Lower leg skin (tissue), 3 donors: ENCODE results near the gene POLG2.

Experiments used
- POLR2A ChIP-seq, 2 donors: fragments of 450-650 bp; IDR thresholded peaks; one replicate each; pipeline ENCODE4 v1.6.1; 2016 to 2017; ENCODE audit warnings: antibody characterized with exemption in 2 of 2, mild to moderate bottlenecking in 1 of 2, moderate library complexity in 1 of 2
- TF ChIP-seq, protein P1 (sequence below), 3 donors: fragments of 450-650 bp; IDR thresholded peaks; one replicate each; pipeline ENCODE4 v1.5.1; 2016; ENCODE audit warnings: antibody characterized with exemption in 3 of 3, mild to moderate bottlenecking in 3 of 3, moderate library complexity in 2 of 3

GRCh38 chr17:64459284-64459747 is 37.5 kb downstream of the POLG2 start:
- TF ChIP-seq, protein P1, sequence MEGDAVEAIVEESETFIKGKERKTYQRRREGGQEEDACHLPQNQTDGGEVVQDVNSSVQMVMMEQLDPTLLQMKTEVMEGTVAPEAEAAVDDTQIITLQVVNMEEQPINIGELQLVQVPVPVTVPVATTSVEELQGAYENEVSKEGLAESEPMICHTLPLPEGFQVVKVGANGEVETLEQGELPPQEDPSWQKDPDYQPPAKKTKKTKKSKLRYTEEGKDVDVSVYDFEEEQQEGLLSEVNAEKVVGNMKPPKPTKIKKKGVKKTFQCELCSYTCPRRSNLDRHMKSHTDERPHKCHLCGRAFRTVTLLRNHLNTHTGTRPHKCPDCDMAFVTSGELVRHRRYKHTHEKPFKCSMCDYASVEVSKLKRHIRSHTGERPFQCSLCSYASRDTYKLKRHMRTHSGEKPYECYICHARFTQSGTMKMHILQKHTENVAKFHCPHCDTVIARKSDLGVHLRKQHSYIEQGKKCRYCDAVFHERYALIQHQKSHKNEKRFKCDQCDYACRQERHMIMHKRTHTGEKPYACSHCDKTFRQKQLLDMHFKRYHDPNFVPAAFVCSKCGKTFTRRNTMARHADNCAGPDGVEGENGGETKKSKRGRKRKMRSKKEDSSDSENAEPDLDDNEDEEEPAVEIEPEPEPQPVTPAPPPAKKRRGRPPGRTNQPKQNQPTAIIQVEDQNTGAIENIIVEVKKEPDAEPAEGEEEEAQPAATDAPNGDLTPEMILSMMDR (IDR thresholded peaks at IDR 0.05): no peak
- no peak for TF ChIP-seq POLR2A (IDR thresholded peaks at IDR 0.05)
